Gastroesophageal sphincter (tissue), 4 donors: ENCODE measurements around the gene TANGO2. TPM values are rescaled to one million over a fixed set of nuclear protein-coding genes. Genes with fewer than 3 reads are reported as not detected.
A peak's percentile ranks its signal among the peaks of the same experiment; 100 is the strongest.

ENCODE experiments used
- ATAC-seq: fragments of 150-250 bp; one replicate; pipeline ENCODE4 v1.9.1; 2016; ENCODE audit warnings: mild to moderate bottlenecking, moderate library complexity
- H3K27ac ChIP-seq, 4 donors: fragments of 200-600 bp; sonication (generic) in 3 of 4; 1 replicate in 3 of 4; 2 replicates in 1 of 4; pipeline ENCODE4 v1.5.1; 2016 to 2019
- H3K27me3 ChIP-seq: fragments of 200-600 bp; sonication (generic); one replicate; pipeline ENCODE4 v1.5.1; 2019
- H3K36me3 ChIP-seq, 2 donors: fragments of 200-600 bp; sonication (generic); one replicate each; pipeline ENCODE4 v1.5.1; 2019; ENCODE audit warnings: control low read depth in 1 of 2
- H3K4me1 ChIP-seq, 3 donors: fragments of 200-600 bp; sonication (generic); 1 replicate in 2 of 3; 2 replicates in 1 of 3; pipeline ENCODE4 v1.5.1; 2016 to 2019; ENCODE audit warnings: control low read depth in 2 of 3
- H3K4me3 ChIP-seq, 2 donors: fragments of 200-600 bp; sonication (generic); one replicate each; pipeline ENCODE4 v1.5.1; 2019; ENCODE audit warnings: mild to moderate bottlenecking in 1 of 2, moderate library complexity in 1 of 2
- H3K9me3 ChIP-seq, 3 donors: fragments of 200-600 bp; sonication (generic); one replicate each; pipeline ENCODE4 v1.5.1; 2017 to 2019; ENCODE audit warnings: control low read depth in 2 of 3
- EP300 ChIP-seq: sonication (generic); formaldehyde crosslinking; IDR thresholded peaks from one replicate; pipeline ENCODE4 v1.6.1; 2017; ENCODE audit warnings: antibody characterized with exemption, mild to moderate bottlenecking
- POLR2A ChIP-seq, 2 donors: fragments of 450-650 bp; IDR thresholded peaks; one replicate each; pipeline ENCODE4 v1.6.1; 2017; ENCODE audit warnings: antibody characterized with exemption in 2 of 2, mild to moderate bottlenecking in 2 of 2, moderate library complexity in 1 of 2
- POLR2AphosphoS5 ChIP-seq: sonication (generic); formaldehyde crosslinking; IDR thresholded peaks from one replicate; pipeline ENCODE4 v1.6.1; 2017; ENCODE audit warnings: antibody characterized with exemption
- WGBS, 2 donors: methylation state at CpG; one replicate each; pipeline ENCODE4 v1.1.5; 2018; ENCODE audit warnings: low coverage in 1 of 2; 5-methylcytosine and 5-hydroxymethylcytosine counted together
- total RNA-seq, 4 donors: library from RNA; depleted of rRNA; stranded (reverse); fragments of >200 nt; gene quantifications; one replicate each; pipeline ENCODE4 v1.1.0, GENCODE V29; 2016
- TF ChIP-seq, protein P1 (sequence below), 4 experiments: fragments of 200-600 bp in 2 of 4; fragments of 450-650 bp in 2 of 4; sonication (generic) in 1 of 4; IDR thresholded peaks; one replicate each; pipeline ENCODE4 v1.5.1; 2017 to 2019; ENCODE audit warnings: antibody characterized with exemption in 4 of 4, mild to moderate bottlenecking in 2 of 4, moderate library complexity in 2 of 4

The TANGO2 gene
- total RNA-seq, 4 donors from 2014 or later = 20.0 to 65.5 (median 45.8) TPM

DNA sequence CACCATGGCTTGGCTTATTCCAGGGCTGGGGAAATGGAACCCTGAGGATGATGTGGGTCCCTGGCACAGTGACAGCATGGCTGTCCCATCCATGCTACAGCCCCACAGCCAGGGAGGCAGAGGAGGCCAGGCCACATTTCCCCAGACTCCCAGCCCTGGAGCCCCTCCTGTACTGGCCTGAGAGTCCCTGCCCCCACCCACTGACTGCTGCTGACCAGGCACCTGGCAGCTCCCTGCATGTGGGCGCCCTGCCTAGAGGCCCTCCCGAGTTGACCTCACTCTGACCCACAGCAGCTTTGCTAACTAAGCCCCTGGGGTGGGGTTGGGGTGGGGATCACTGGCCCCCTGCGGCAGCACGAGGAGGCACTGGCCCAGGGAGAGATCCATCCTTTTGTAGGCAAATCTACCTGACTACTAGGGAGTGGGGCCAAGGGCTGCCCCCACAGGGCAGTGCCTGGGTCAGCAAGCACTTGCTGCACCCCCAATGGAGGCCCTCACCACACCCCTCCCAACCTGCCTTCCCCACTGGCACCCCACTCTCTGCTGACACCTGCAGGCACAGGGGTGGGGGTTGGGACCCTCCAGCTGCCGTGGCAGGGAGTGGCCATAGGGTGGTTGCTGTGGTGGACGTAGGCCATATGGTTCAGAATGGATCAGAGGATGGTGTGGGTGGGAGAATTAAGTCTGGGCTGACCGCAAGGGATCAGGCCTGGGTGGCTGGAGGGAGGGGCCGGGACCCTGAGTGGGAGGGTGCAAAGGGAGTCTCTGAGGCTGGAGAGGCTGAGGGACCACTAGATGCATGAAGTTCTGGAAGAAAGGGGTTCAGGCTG lies 21.7 kb upstream of the TANGO2 start:
- no peak for TF ChIP-seq POLR2A (IDR thresholded peaks at IDR 0.05)
- TF ChIP-seq, protein P1, sequence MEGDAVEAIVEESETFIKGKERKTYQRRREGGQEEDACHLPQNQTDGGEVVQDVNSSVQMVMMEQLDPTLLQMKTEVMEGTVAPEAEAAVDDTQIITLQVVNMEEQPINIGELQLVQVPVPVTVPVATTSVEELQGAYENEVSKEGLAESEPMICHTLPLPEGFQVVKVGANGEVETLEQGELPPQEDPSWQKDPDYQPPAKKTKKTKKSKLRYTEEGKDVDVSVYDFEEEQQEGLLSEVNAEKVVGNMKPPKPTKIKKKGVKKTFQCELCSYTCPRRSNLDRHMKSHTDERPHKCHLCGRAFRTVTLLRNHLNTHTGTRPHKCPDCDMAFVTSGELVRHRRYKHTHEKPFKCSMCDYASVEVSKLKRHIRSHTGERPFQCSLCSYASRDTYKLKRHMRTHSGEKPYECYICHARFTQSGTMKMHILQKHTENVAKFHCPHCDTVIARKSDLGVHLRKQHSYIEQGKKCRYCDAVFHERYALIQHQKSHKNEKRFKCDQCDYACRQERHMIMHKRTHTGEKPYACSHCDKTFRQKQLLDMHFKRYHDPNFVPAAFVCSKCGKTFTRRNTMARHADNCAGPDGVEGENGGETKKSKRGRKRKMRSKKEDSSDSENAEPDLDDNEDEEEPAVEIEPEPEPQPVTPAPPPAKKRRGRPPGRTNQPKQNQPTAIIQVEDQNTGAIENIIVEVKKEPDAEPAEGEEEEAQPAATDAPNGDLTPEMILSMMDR (IDR thresholded peaks at IDR 0.05) = no peak
- no peak for TF ChIP-seq POLR2AphosphoS5
- no peak for TF ChIP-seq EP300
- Histone ChIP-seq H3K36me3 (no peaks in the 10 kb centered on the region), H3K4me3 (no peak overlapping the region), H3K27ac (peak overlapping the region in 3 of 4 donors; percentile 33 to 54 (median 35)), H3K9me3 (no peaks in the 10 kb centered on the region), H3K27me3 (no peaks in the 10 kb centered on the region), H3K4me1 (peaks cover 0 to 77% (median 29%) of the 10 kb centered on the region in 3 donors)
- no peak for ATAC-seq
- 90% methylated on average over 2 of the region's 8 CpGs; no CpG with 5 or more reads in 1 of the 2 donors for WGBS, 2 donors

DNA sequence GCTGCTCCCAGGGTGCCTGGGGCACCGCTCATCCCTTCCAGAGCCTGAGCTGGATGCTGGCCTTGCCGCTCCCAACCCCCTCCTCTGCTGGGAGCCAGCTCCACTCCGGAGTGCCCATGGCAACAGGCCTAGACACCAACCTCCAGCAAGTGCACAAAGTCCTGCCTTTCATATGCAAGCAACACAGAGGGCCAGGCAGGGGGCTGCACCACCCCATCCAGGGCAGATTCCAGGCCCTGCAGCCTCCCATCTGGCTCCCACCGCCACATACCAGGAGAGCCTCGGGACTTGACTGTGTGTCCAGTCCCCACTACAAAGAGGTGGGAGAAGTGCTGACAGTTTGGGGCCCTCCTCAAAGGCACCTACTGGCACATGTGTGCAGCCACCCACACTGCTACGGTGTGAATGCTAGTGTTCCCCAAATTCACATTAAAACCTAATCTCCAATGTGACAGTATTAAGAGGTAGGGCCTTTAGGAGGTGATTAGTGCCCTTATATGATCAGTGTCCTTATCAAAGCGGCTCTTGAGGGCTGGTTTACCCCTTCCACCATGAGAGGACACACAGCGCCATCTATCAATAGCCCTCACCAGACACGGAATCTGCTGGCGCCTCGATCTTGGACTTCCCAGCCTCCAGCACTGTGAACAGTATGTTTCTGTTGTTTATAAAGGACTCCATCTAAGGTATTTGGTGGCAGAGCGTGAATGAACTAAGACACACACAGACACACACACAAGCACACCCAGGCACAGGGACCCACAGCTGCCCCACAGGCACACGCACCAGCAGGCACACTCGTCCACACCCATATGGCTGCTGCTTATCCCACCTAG lies 20.4 kb upstream of the TANGO2 start:
- peaks cover 0 to 69% (median 29%) of the 10 kb centered on the region in 3 donors for H3K4me1 ChIP-seq
- H3K27me3 ChIP-seq = no peaks in the 10 kb centered on the region
- WGBS, 2 donors = 56 to 87% methylated on average over 3 to 7 of the region's 14 CpGs
- peak overlapping the region in 3 of 4 donors; percentile 27 to 68 (median 27) for H3K27ac ChIP-seq
- no peaks in the 10 kb centered on the region for H3K9me3 ChIP-seq
- H3K4me3 ChIP-seq = no peak overlapping the region
- ATAC-seq = no peak
- TF ChIP-seq POLR2AphosphoS5 (no peak), POLR2A (IDR thresholded peaks at IDR 0.05) (no peak), EP300 (no peak)
- TF ChIP-seq, protein P1 (IDR thresholded peaks at IDR 0.05) = no peak
- no peaks in the 10 kb centered on the region for H3K36me3 ChIP-seq

DNA sequence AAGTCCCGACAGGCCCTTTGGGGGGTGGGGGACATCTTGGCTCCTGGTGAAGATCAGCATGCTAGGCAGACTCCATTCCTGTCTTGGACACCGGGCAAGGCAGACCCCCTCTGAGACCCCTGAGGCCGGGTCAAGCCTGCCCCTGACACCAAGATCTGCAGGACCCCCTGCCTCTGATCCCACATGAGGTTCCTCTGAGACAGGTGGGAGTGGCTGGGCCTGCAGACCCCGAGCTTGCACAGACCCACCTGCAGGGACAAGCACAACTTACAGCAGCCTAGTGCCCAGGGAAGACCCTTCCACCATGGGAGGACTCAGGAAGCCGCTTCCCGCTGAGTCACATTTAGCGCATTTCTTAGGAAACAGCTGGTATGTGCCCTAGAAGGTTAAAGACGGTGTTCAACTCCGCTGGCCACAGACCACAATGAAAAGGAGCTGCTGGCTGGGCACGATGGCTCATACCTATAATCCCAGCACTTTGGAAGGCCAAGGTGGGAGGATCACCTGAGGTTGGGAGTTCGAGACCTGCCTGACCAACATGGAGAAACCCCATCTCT lies 19.8 kb upstream of the TANGO2 start:
- H3K36me3 ChIP-seq = no peaks in the 10 kb centered on the region
- TF ChIP-seq POLR2A (IDR thresholded peaks at IDR 0.05) (no peak), POLR2AphosphoS5 (no peak), EP300 (no peak)
- TF ChIP-seq, protein P1 (IDR thresholded peaks at IDR 0.05) = no peak
- H3K4me3 ChIP-seq = no peak overlapping the region
- H3K27me3 ChIP-seq = no peaks in the 10 kb centered on the region
- H3K27ac ChIP-seq = peak overlapping the region in 2 of 4 donors; percentile 7 to 68
- H3K9me3 ChIP-seq = no peaks in the 10 kb centered on the region
- ATAC-seq = no peak
- H3K4me1 ChIP-seq = peaks cover 0 to 62% (median 24%) of the 10 kb centered on the region in 3 donors
- 100% methylated on average over 2 of the region's 11 CpGs; no CpG with 5 or more reads in 1 of the 2 donors for WGBS, 2 donors

DNA sequence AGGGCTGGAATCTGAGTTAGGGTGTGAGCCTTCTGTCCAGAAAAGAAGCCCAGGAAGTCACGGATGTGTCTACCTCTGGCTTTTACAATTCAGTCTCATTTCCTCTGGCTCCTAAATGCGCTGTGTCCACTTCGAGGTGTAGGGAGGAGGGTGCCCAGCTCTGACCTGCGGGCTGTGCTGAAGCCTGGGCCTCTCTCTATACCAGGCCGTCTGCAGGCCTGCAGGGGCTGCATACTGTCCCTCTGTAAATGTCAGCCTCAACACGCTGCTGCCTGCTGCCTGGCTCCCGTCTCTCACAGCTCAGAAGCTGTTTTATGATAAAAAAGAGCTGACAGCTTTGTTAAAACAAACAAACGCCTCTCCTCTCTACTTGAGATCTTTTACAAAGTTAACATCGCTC lies 18.8 kb upstream of the TANGO2 start:
- no peak for ATAC-seq
- 57 to 60% methylated on average over 1 to 8 of the region's 9 CpGs for WGBS, 2 donors
- Histone ChIP-seq H3K36me3 (no peaks in the 10 kb centered on the region), H3K4me1 (peaks cover 0 to 52% (median 18%) of the 10 kb centered on the region in 3 donors), H3K27me3 (no peaks in the 10 kb centered on the region), H3K27ac (peak overlapping the region in 3 of 4 donors; percentile 56 to 69 (median 68)), H3K9me3 (no peaks in the 10 kb centered on the region), H3K4me3 (no peak overlapping the region)
- TF ChIP-seq EP300 = no peak

DNA sequence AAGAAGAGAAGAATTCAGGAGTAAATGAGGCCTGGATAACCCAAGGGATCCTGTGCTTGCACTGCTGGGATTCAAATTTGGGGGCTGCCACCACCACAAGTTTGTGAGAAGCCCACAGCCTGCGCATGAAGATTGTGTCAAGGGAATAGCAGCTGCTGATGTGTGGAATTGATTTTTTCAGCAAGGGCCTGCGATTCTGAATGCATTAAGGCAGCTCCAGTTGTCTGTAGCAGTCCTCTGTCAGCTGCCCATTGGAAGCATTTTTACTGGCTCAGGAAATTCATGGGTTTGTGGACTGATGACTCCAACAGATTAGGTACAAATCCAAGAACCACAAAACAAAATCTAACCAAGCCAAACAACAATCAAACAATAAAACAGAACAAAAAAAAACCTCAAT lies 18.3 kb upstream of the TANGO2 start:
- Histone ChIP-seq H3K36me3 (no peaks in the 10 kb centered on the region), H3K4me1 (peaks cover 0 to 47% (median 18%) of the 10 kb centered on the region in 3 donors), H3K4me3 (no peak overlapping the region), H3K9me3 (no peaks in the 10 kb centered on the region), H3K27ac (peak overlapping the region in 2 of 4 donors; percentile 56 to 68), H3K27me3 (no peaks in the 10 kb centered on the region)
- 61 to 100% methylated on average over 1 to 2 of the region's 2 CpGs for WGBS, 2 donors
- ATAC-seq = no peak
- TF ChIP-seq POLR2AphosphoS5 (no peak), EP300 (no peak), POLR2A (IDR thresholded peaks at IDR 0.05) (no peak)
- TF ChIP-seq, protein P1 (IDR thresholded peaks at IDR 0.05) = no peak
